Measurements from ENCODE around the gene FKBP8. TPM values are rescaled to one million over a fixed set of nuclear protein-coding genes. Genes with fewer than 3 reads are reported as not detected.
"Not testable (repeated sequence)": the region's sequence is repeated elsewhere in the genome, so short reads cannot be mapped to it uniquely, and the experiment has no call there.

FKBP8 gene
- 113 TPM for polyA plus RNA-seq (ENCODE audit: insufficient read length)

GRCh38 chr19:18542941-18543813 is at the start of gene FKBP8:
TSS of gene FKBP8 (minus strand) at chr19:18543573. CDS start at chr19:18541970, 1,603 bp downstream.
- no peak for DNase-seq (ENCODE audit: low read depth)

GRCh38 chr19:18592732-18593131 is 49.4 kb upstream of the FKBP8 start:
- DNase-seq (ENCODE audit: low read depth) = not testable (repeated sequence)

- no peak for DNase-seq (ENCODE audit: low read depth)
These were observed 48.5 kb upstream of the FKBP8 start for GRCh38 chr19:18591735-18592385.

- peak; percentile 59 for DNase-seq (ENCODE audit: low read depth)
These were observed 47.2 kb upstream of the FKBP8 start for GRCh38 chr19:18590273-18591272.

- no peak for DNase-seq (ENCODE audit: low read depth)
These were observed 46.3 kb upstream of the FKBP8 start for GRCh38 chr19:18589380-18590272.

GRCh38 chr19:18588611-18589379 is 45.4 kb upstream of the FKBP8 start, which contains the start of gene REX1BD:
TSS of gene REX1BD (plus strand) at chr19:18588798. CDS start at chr19:18588802, 4 bp downstream.
- DNase-seq (ENCODE audit: low read depth) = peak; percentile 50

GRCh38 chr19:18587962-18588610 is 44.7 kb upstream of the FKBP8 start:
- no peak for DNase-seq (ENCODE audit: low read depth)

- no peak for DNase-seq (ENCODE audit: low read depth)
These were observed 44.2 kb upstream of the FKBP8 start for GRCh38 chr19:18587561-18587960.

- no peak for DNase-seq (ENCODE audit: low read depth)
These were observed 42.9 kb upstream of the FKBP8 start for GRCh38 chr19:18586306-18586705.

- no peak for DNase-seq (ENCODE audit: low read depth)
These were observed 36.9 kb upstream of the FKBP8 start for GRCh38 chr19:18580311-18580710.

- DNase-seq (ENCODE audit: low read depth) = no peak
These were observed 34.1 kb upstream of the FKBP8 start for GRCh38 chr19:18577365-18577914.

GRCh38 chr19:18576383-18576782 is 33.0 kb upstream of the FKBP8 start:
- DNase-seq (ENCODE audit: low read depth) = no peak

GRCh38 chr19:18574691-18575291 is 31.4 kb upstream of the FKBP8 start:
- no peak for DNase-seq (ENCODE audit: low read depth)

- DNase-seq (ENCODE audit: low read depth) = peak; percentile 86
These were observed 28.4 kb upstream of the FKBP8 start, which contains the start of gene UBA52 for GRCh38 chr19:18571564-18572344. TSS of gene UBA52 (plus strand) at chr19:18571857. CDS start at chr19:18573301, 1,444 bp downstream.

- no peak for DNase-seq (ENCODE audit: low read depth)
These were observed 25.0 kb upstream of the FKBP8 start for GRCh38 chr19:18568367-18568766.

- no peak for DNase-seq (ENCODE audit: low read depth)
These were observed 23.6 kb upstream of the FKBP8 start for GRCh38 chr19:18566953-18567352.

GRCh38 chr19:18562086-18562485 is 18.7 kb upstream of the FKBP8 start:
- DNase-seq (ENCODE audit: low read depth) = no peak

GRCh38 chr19:18559685-18560084 is 16.3 kb upstream of the FKBP8 start:
- no peak for DNase-seq (ENCODE audit: low read depth)
